IMR-90 (cell line): Measurements from ENCODE around the gene HMBS. TPM values are rescaled to one million over a fixed set of nuclear protein-coding genes. Genes with fewer than 3 reads are reported as not detected.

Experiments
- ATAC-seq: fragments of 200-7000 bp; cut with Tn5 transposase; 2 replicates; pipeline ENCODE4 v1.9.1; 2020; ENCODE audit warnings: low read depth, mild to moderate bottlenecking, moderate library complexity
- BruUV-seq: library from RNA; stranded (reverse); fragments of 400-500 nt; replicated peaks from 2 replicates; lab custom pipeline; 2021; lab: Mats Ljungman, UMichigan
- CTCF ChIA-PET: fragments of 300-600 bp; formaldehyde crosslinking; extraction: SDS; loops from one replicate; lab custom pipeline; 2021; ENCODE audit warnings: antibody characterized with exemption; lab: Yijun Ruan, JAX
- POLR2A ChIA-PET: fragments of 300-600 bp; sonication (Branson Sonifier 250); formaldehyde crosslinking; loops from one replicate; lab custom pipeline; 2022; ENCODE audit warnings: antibody characterized with exemption; ENCODE audit not compliant: unreplicated experiment; lab: Charles Lee
- DNase-seq: peaks from one replicate; pipeline ENCODE4 v3.0.0; 2013
- H2AFZ ChIP-seq: replicated peaks from 2 replicates; pipeline ENCODE3; 2013; ENCODE audit warnings: low read length, mild to moderate bottlenecking; ENCODE audit not compliant: poor library complexity
- H2AK5ac ChIP-seq: 2 replicates; pipeline ENCODE4 v1.6.1; 2013; ENCODE audit warnings: low read depth, low read length, inconsistent platforms
- H2AK9ac ChIP-seq: replicated peaks from 2 replicates; pipeline ENCODE3; 2013; ENCODE audit warnings: mild to moderate bottlenecking, low read depth, low read length, moderate library complexity; ENCODE audit not compliant: poor library complexity
- H2BK120ac ChIP-seq: 2 replicates; pipeline ENCODE4 v1.6.1; 2013; ENCODE audit warnings: low read depth, low read length, inconsistent platforms
- H2BK15ac ChIP-seq: 3 replicates; pipeline ENCODE4 v1.6.1; 2013; ENCODE audit warnings: low read depth, low read length, inconsistent platforms
- H2BK20ac ChIP-seq: 2 replicates; pipeline ENCODE4 v1.6.1; 2013; ENCODE audit warnings: low read depth, mild to moderate bottlenecking, inconsistent platforms, low read length, moderate library complexity
- H2BK5ac ChIP-seq: 2 replicates; pipeline ENCODE4 v1.6.1; 2013; ENCODE audit warnings: mild to moderate bottlenecking, low read depth, low read length, inconsistent platforms; ENCODE audit not compliant: poor library complexity, severe bottlenecking
- H3K14ac ChIP-seq: replicated peaks from 2 replicates; pipeline ENCODE4 v1.6.1; 2013; ENCODE audit warnings: low read depth, low read length, inconsistent platforms
- H3K18ac ChIP-seq: 2 replicates; pipeline ENCODE4 v1.6.1; 2013; ENCODE audit warnings: low read depth, low read length, control low read depth
- H3K23ac ChIP-seq: 2 replicates; pipeline ENCODE4 v1.6.1; 2013; ENCODE audit warnings: low read depth, low read length, inconsistent platforms
- H3K27ac ChIP-seq: 2 replicates; pipeline ENCODE4 v1.5.1; 2013; ENCODE audit warnings: mild to moderate bottlenecking, control low read depth, low read length; ENCODE audit not compliant: insufficient read depth
- H3K27me3 ChIP-seq: 2 replicates; pipeline ENCODE4 v1.6.1; 2013; ENCODE audit warnings: low read length; ENCODE audit not compliant: control insufficient read depth, insufficient read depth
- H3K36me3 ChIP-seq: 2 replicates; pipeline ENCODE4 v1.6.1; 2013; ENCODE audit warnings: low read length, mixed read lengths; ENCODE audit not compliant: control insufficient read depth, insufficient read depth
- H3K4ac ChIP-seq: 2 replicates; pipeline ENCODE4 v1.6.1; 2013; ENCODE audit warnings: low read depth, low read length, inconsistent platforms
- H3K4me1 ChIP-seq: 2 replicates; pipeline ENCODE4 v1.6.1; 2013; ENCODE audit warnings: low read length, mixed read lengths; ENCODE audit not compliant: control insufficient read depth, insufficient read depth
- H3K4me2 ChIP-seq: 2 replicates; pipeline ENCODE4 v1.6.1; 2013; ENCODE audit warnings: low read depth, mild to moderate bottlenecking, control low read depth, low read length, moderate library complexity
- H3K4me3 ChIP-seq: 2 replicates; pipeline ENCODE4 v1.5.1; 2013; ENCODE audit warnings: low read depth, mild to moderate bottlenecking, control low read depth, low read length, moderate library complexity; ENCODE audit not compliant: insufficient read depth
- H3K56ac ChIP-seq: 2 replicates; pipeline ENCODE4 v1.6.1; 2013; ENCODE audit warnings: low read length, inconsistent platforms; ENCODE audit not compliant: insufficient read depth; ENCODE audit errors: extremely low read depth
- H3K79me1 ChIP-seq, 2 experiments: 2 replicates each; pipeline ENCODE4 v1.6.1; 2013; ENCODE audit warnings: low read length in 2 of 2, inconsistent platforms in 1 of 2, low read depth in 1 of 2
- H3K9ac ChIP-seq: 2 replicates; pipeline ENCODE4 v1.6.1; 2013; ENCODE audit warnings: low read depth, low read length, control low read depth
- H3K9me1 ChIP-seq: 2 replicates; pipeline ENCODE4 v1.6.1; 2013; ENCODE audit warnings: low read length, inconsistent platforms; ENCODE audit not compliant: insufficient read depth
- H3K9me3 ChIP-seq: 2 replicates; pipeline ENCODE4 v1.6.1; 2013; ENCODE audit warnings: low read length; ENCODE audit not compliant: control insufficient read depth, insufficient read depth
- H4K20me1 ChIP-seq: 2 replicates; pipeline ENCODE4 v1.6.1; 2013; ENCODE audit warnings: low read length, inconsistent platforms; ENCODE audit not compliant: insufficient read depth
- H4K5ac ChIP-seq: 2 replicates; pipeline ENCODE4 v1.6.1; 2013; ENCODE audit warnings: mild to moderate bottlenecking, low read depth, low read length, control low read depth
- H4K8ac ChIP-seq, 2 experiments: 2 replicates each; pipeline ENCODE4 v1.6.1; 2013; ENCODE audit warnings: low read depth in 2 of 2, low read length in 2 of 2, control low read depth in 1 of 2, inconsistent platforms in 1 of 2
- H4K91ac ChIP-seq: 2 replicates; pipeline ENCODE4 v1.6.1; 2013; ENCODE audit warnings: low read depth, low read length, inconsistent platforms; ENCODE audit not compliant: insufficient read depth
- ELK1 ChIP-seq: fragments of 150-350 bp; IDR thresholded peaks from 2 replicates; pipeline ENCODE4 v1.6.1; 2016; ENCODE audit warnings: low read depth, mild to moderate bottlenecking, low read length, moderate library complexity, borderline replicate concordance
- FOS ChIP-seq: fragments of 150-350 bp; IDR thresholded peaks from 2 replicates; pipeline ENCODE4 v1.6.1; 2016; ENCODE audit warnings: low read depth, low read length
- POLR2A ChIP-seq: IDR thresholded peaks from 2 replicates; pipeline ENCODE4 v1.6.1; 2012; ENCODE audit warnings: mild to moderate bottlenecking, low read depth, low read length
- RFX5 ChIP-seq: IDR thresholded peaks from 2 replicates; pipeline ENCODE4 v1.8.0; 2012; ENCODE audit warnings: low read depth, mild to moderate bottlenecking, low read length, moderate library complexity
- USF2 ChIP-seq: fragments of 150-350 bp; IDR thresholded peaks from 2 replicates; pipeline ENCODE4 v1.6.1; 2017; ENCODE audit warnings: mild to moderate bottlenecking, antibody characterized with exemption, low read length, low read depth
- WGBS, 2 experiments: methylation state at CpG; one replicate each; pipeline versions ENCODE4 v1.1.5 to v1.1.7; 2013; ENCODE audit warnings: missing lambda C conversion rate in 2 of 2; ENCODE audit not compliant: insufficient read length in 1 of 2; ENCODE audit errors: extremely low coverage in 2 of 2; 5-methylcytosine and 5-hydroxymethylcytosine counted together
- dilution Hi-C: fragments of 300-500 bp; cut with HindIII; formaldehyde crosslinking; loops from one replicate; pipeline ENCODE4 v1.14.3; 2018; ENCODE audit warnings: low sequenced_read_pairs; ENCODE audit not compliant: unreplicated experiment
- in situ Hi-C: fragments of 300-500 bp; cut with MboI; formaldehyde crosslinking; loops from 3 replicates; pipeline ENCODE4 v1.14.3; 2019; ENCODE audit warnings: low sequenced_read_pairs, inconsistent platforms, mixed read lengths
- intact Hi-C: fragments of 100-400 bp; cut with micrococcal nuclease; formaldehyde crosslinking; loops from 2 replicates; pipeline ENCODE4 v1.10.0; 2022
- polyA plus RNA-seq, 3 experiments: library from polyadenylated mRNA; depleted of rRNA; stranded (reverse); fragments of >200 nt; gene quantifications; 2 replicates each; pipeline ENCODE4 v1.2.3, GENCODE V29; 2012; ENCODE audit warnings: low replicate concordance in 1 of 3
- total RNA-seq: library from RNA; depleted of rRNA; stranded (reverse); fragments of >200 nt; gene quantifications from 2 replicates; pipeline ENCODE4 v1.2.3, GENCODE V29; 2012

The HMBS gene
- total and polyA plus RNA-seq, 2 of the 4 experiments (the other 2 are of a cell fraction) = 17.9 to 59.5 TPM

GRCh38 chr11:119087747-119088241 lies 3.1 kb downstream of the HMBS start:
- Histone ChIP-seq H2AFZ (peak overlapping the region; percentile 27), H3K4me3 (no peak overlapping the region), H2BK15ac (no peak overlapping the region), H4K91ac (no peak overlapping the region), H3K14ac (no peak overlapping the region), H2AK9ac (peak overlapping the region; percentile 73), H3K4ac (no peak overlapping the region), H3K56ac (no peak overlapping the region), H3K18ac (no peak overlapping the region), H3K27ac (no peak overlapping the region), H3K4me1 (peaks cover 13% of the 10 kb centered on the region), H2BK120ac (no peak overlapping the region), H4K8ac (no peak overlapping the region), H2BK20ac (no peak overlapping the region), H3K23ac (peak overlapping the region; percentile 28; the same call in 1 of the 2 replicates), H4K20me1 (peaks cover 11% of the 10 kb centered on the region), H3K27me3 (no peaks in the 10 kb centered on the region), H2BK5ac (no peak overlapping the region), H3K9me1 (peaks cover 18% of the 10 kb centered on the region; the same call in 1 of the 2 replicates), H4K5ac (no peak overlapping the region), H3K9me3 (no peaks in the 10 kb centered on the region), H3K9ac (no peak overlapping the region), H3K79me1 (peaks cover 30 to 49% of the 10 kb centered on the region in 2 experiments; a peak in 3 of 4 replicates), H3K36me3 (peaks cover 11% of the 10 kb centered on the region), H3K4me2 (no peak overlapping the region), H2AK5ac (no peak overlapping the region; the same call in 1 of the 2 replicates)
- TF ChIP-seq USF2 (no peak), FOS (no peak), ELK1 (no peak), POLR2A (no peak), RFX5 (no peak)
- ChIA-PET POLR2A (no interaction called here), CTCF (interaction anchor here (0.6 kb wide), 1 partner anchor 712 kb away, joined by 4 read pairs; no protein-coding TSS in a partner anchor)
- dilution Hi-C loops (no loop called here), intact Hi-C loops (no loop called here), in situ Hi-C loops (no loop called here)
- no TSS peak for BruUV-seq
- no peak for DNase-seq
- ATAC-seq = no peak
- no CpG with 5 or more reads among the region's 2 CpGs for WGBS, 2 experiments
